H1 (cell line): Measurements from ENCODE around the gene MGRN1. TPM values are rescaled to one million over a fixed set of nuclear protein-coding genes. Genes with fewer than 3 reads are reported as not detected.
A peak's percentile ranks its signal among the peaks of the same experiment; 100 is the strongest.

ENCODE experiments used
- CBX5 ChIP-seq: fragments of 300-800, 300-1000 bp; sonication (generic); IDR thresholded peaks from 2 replicates; pipeline ENCODE4 v1.7.1; 2016; ENCODE audit warnings: antibody characterized with exemption, low read length, low read depth
- CBX8 ChIP-seq: fragments of 300-800, 300-1000 bp; sonication (generic); IDR thresholded peaks from 2 replicates; pipeline ENCODE4 v1.7.1; 2016; ENCODE audit warnings: low read depth, low read length, borderline replicate concordance
- RBBP5 ChIP-seq: IDR thresholded peaks from 2 replicates; pipeline ENCODE4 v1.7.1; 2012; ENCODE audit warnings: low read depth, mild to moderate bottlenecking, inconsistent platforms, low read length, moderate library complexity, borderline replicate concordance
- RXRA ChIP-seq: IDR thresholded peaks from 2 replicates; pipeline ENCODE4 v1.6.1; 2011; ENCODE audit warnings: low read depth, mild to moderate bottlenecking, low read length, moderate library complexity; ENCODE audit not compliant: insufficient read depth
- SIN3A ChIP-seq, 2 experiments: IDR thresholded peaks in 1 of 2; conservative IDR thresholded peaks in 1 of 2; 2 replicates each; pipeline ENCODE4 v1.6.1; 2011 to 2012; ENCODE audit warnings: low read length in 2 of 2, improper control_type of control experiment in 1 of 2, low read depth in 1 of 2, mild to moderate bottlenecking in 1 of 2
- polyA plus RNA-seq, 7 experiments: library from polyadenylated mRNA; depleted of rRNA in 3 of 7; stranded (reverse) in 5 of 7; unstranded in 2 of 7; fragments of >200 nt in 5 of 7; fragments of 200-250 nt in 2 of 7; gene quantifications; 1 replicate in 5 of 7; 2 replicates in 1 of 7; 4 replicates in 1 of 7; pipeline versions ENCODE4 v1.2.1 to v1.2.3, GENCODE V29; 2011 to 2013; ENCODE audit warnings: missing spikeins in 2 of 7, mixed read lengths in 2 of 7
- total RNA-seq: library from RNA; stranded (reverse); fragmentation: NEBNext Ultra II Directional; extraction: Animal tissue kit (Norgen Biotek cat#: 25700); gene quantifications from 2 replicates; pipeline ENCODE4 v1.2.1, GENCODE V29; 2021
- TF ChIP-seq, protein P1 (sequence below): fragments of 300-600 bp; sonication (generic); IDR thresholded peaks from 2 replicates; pipeline ENCODE4 v1.7.1; 2012; ENCODE audit warnings: low read length, moderate library complexity, mild to moderate bottlenecking, inconsistent platforms; ENCODE audit not compliant: insufficient replicate concordance

The MGRN1 gene
- total and polyA plus RNA-seq, 2 of the 8 experiments (the other 6 are each of a cell fraction or from before 2014, with no cell fraction given), result 15.0 to 82.3 TPM

DNA sequence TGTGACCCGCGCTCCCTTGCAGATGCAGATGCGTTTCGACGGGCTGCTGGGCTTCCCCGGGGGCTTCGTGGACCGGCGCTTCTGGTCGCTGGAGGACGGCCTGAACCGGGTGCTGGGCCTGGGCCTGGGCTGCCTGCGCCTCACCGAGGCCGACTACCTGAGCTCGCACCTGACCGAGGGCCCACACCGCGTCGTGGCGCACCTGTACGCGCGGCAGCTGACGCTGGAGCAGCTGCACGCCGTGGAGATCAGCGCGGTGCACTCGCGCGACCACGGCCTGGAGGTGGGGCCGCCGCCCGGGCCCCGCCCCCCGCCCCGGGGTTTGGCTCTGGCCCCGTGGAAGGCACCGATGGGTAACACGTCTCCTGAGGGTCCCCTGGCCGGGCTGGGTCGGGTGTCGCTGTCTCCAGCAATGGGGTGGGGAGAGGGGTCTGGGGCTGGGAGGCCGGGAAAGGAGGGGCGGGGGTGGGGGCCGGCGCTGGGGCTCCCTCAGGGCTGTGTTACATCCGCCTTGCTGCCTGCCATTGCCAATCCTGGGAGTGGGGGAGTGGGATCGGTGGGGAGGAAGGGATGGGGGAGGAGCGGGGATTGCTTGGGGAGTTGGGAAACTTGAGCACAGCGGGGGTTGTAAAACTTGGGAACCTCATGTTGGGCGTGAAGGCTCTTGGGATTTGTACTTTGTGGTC lies 69.5 kb downstream of the MGRN1 start (continued):
- TF ChIP-seq CBX8, result no peak
- TF ChIP-seq, protein P1, sequence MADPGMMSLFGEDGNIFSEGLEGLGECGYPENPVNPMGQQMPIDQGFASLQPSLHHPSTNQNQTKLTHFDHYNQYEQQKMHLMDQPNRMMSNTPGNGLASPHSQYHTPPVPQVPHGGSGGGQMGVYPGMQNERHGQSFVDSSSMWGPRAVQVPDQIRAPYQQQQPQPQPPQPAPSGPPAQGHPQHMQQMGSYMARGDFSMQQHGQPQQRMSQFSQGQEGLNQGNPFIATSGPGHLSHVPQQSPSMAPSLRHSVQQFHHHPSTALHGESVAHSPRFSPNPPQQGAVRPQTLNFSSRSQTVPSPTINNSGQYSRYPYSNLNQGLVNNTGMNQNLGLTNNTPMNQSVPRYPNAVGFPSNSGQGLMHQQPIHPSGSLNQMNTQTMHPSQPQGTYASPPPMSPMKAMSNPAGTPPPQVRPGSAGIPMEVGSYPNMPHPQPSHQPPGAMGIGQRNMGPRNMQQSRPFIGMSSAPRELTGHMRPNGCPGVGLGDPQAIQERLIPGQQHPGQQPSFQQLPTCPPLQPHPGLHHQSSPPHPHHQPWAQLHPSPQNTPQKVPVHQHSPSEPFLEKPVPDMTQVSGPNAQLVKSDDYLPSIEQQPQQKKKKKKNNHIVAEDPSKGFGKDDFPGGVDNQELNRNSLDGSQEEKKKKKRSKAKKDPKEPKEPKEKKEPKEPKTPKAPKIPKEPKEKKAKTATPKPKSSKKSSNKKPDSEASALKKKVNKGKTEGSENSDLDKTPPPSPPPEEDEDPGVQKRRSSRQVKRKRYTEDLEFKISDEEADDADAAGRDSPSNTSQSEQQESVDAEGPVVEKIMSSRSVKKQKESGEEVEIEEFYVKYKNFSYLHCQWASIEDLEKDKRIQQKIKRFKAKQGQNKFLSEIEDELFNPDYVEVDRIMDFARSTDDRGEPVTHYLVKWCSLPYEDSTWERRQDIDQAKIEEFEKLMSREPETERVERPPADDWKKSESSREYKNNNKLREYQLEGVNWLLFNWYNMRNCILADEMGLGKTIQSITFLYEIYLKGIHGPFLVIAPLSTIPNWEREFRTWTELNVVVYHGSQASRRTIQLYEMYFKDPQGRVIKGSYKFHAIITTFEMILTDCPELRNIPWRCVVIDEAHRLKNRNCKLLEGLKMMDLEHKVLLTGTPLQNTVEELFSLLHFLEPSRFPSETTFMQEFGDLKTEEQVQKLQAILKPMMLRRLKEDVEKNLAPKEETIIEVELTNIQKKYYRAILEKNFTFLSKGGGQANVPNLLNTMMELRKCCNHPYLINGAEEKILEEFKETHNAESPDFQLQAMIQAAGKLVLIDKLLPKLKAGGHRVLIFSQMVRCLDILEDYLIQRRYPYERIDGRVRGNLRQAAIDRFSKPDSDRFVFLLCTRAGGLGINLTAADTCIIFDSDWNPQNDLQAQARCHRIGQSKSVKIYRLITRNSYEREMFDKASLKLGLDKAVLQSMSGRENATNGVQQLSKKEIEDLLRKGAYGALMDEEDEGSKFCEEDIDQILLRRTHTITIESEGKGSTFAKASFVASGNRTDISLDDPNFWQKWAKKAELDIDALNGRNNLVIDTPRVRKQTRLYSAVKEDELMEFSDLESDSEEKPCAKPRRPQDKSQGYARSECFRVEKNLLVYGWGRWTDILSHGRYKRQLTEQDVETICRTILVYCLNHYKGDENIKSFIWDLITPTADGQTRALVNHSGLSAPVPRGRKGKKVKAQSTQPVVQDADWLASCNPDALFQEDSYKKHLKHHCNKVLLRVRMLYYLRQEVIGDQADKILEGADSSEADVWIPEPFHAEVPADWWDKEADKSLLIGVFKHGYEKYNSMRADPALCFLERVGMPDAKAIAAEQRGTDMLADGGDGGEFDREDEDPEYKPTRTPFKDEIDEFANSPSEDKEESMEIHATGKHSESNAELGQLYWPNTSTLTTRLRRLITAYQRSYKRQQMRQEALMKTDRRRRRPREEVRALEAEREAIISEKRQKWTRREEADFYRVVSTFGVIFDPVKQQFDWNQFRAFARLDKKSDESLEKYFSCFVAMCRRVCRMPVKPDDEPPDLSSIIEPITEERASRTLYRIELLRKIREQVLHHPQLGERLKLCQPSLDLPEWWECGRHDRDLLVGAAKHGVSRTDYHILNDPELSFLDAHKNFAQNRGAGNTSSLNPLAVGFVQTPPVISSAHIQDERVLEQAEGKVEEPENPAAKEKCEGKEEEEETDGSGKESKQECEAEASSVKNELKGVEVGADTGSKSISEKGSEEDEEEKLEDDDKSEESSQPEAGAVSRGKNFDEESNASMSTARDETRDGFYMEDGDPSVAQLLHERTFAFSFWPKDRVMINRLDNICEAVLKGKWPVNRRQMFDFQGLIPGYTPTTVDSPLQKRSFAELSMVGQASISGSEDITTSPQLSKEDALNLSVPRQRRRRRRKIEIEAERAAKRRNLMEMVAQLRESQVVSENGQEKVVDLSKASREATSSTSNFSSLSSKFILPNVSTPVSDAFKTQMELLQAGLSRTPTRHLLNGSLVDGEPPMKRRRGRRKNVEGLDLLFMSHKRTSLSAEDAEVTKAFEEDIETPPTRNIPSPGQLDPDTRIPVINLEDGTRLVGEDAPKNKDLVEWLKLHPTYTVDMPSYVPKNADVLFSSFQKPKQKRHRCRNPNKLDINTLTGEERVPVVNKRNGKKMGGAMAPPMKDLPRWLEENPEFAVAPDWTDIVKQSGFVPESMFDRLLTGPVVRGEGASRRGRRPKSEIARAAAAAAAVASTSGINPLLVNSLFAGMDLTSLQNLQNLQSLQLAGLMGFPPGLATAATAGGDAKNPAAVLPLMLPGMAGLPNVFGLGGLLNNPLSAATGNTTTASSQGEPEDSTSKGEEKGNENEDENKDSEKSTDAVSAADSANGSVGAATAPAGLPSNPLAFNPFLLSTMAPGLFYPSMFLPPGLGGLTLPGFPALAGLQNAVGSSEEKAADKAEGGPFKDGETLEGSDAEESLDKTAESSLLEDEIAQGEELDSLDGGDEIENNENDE, result no peak
- TF ChIP-seq RXRA, result no peak
- peak in 1 of 2 experiments; percentile 7; a peak in 2 of 4 replicates for TF ChIP-seq SIN3A (conservative IDR thresholded peaks at IDR 0.05 in 1 of 2, IDR thresholded peaks at IDR 0.05 in 1 of 2; ENCODE audit: low read depth in 1 of 2, low read length in 2 of 2)
- TF ChIP-seq RBBP5, result no peak
- no peak for TF ChIP-seq CBX5
